OCI-LY1 (cell line): Measurements from ENCODE around the gene SCAPER.

ENCODE experiments used
- H2AFZ ChIP-seq: fragments of 200-600 bp; sonication (generic), shearing (Covaris generic); 2 replicates; pipeline ENCODE4 v1.6.0; 2014; ENCODE audit warnings: antibody characterized with exemption, mild to moderate bottlenecking, low read length
- H3F3A ChIP-seq: fragments of 200-600 bp; sonication (generic), shearing (Covaris generic); 2 replicates; pipeline ENCODE4 v1.6.0; 2014; ENCODE audit warnings: mild to moderate bottlenecking, antibody characterized with exemption, low read length, moderate library complexity; ENCODE audit not compliant: insufficient read depth
- H3K27ac ChIP-seq: fragments of 200-600 bp; sonication (generic); 2 replicates; pipeline ENCODE4 v1.5.1; 2014; ENCODE audit warnings: low read length, mixed run types, mild to moderate bottlenecking, low read depth; ENCODE audit not compliant: poor library complexity, severe bottlenecking
- H3K27me3 ChIP-seq: fragments of 200-600 bp; sonication (generic); 2 replicates; pipeline ENCODE4 v1.6.0; 2014; ENCODE audit warnings: antibody characterized with exemption, mild to moderate bottlenecking, low read length, moderate library complexity; ENCODE audit not compliant: insufficient read depth
- H3K36me3 ChIP-seq: fragments of 200-600 bp; sonication (generic); 2 replicates; pipeline ENCODE4 v1.6.1; 2014; ENCODE audit warnings: mild to moderate bottlenecking, antibody characterized with exemption, low read length, moderate library complexity, mixed read lengths; ENCODE audit not compliant: insufficient read depth
- H3K4me1 ChIP-seq: fragments of 200-600 bp; sonication (generic); 2 replicates; pipeline ENCODE4 v1.5.1; 2014; ENCODE audit warnings: mild to moderate bottlenecking, low read length, moderate library complexity; ENCODE audit not compliant: insufficient read depth, severe bottlenecking
- H3K4me2 ChIP-seq: fragments of 200-600 bp; sonication (generic), shearing (Covaris generic); 2 replicates; pipeline ENCODE4 v1.6.1; 2014; ENCODE audit warnings: low read length
- H3K4me3 ChIP-seq: fragments of 200-600 bp; sonication (generic); 2 replicates; pipeline ENCODE4 v1.5.1; 2014; ENCODE audit warnings: low read length, low read depth, mild to moderate bottlenecking, mixed read lengths; ENCODE audit not compliant: poor library complexity, severe bottlenecking
- H3K79me2 ChIP-seq: fragments of 200-600 bp; shearing (Covaris generic); 2 replicates; pipeline ENCODE4 v1.6.1; 2016; ENCODE audit warnings: mixed run types, low read length, mixed read lengths; ENCODE audit not compliant: insufficient read depth
- H3K9ac ChIP-seq: fragments of 200-600 bp; sonication (generic), shearing (Covaris generic); 2 replicates; pipeline ENCODE4 v1.6.1; 2014; ENCODE audit warnings: mild to moderate bottlenecking, low read length, mixed read lengths
- H3K9me2 ChIP-seq: fragments of 200-600 bp; sonication (generic), shearing (Covaris generic); 2 replicates; pipeline ENCODE4 v1.6.1; 2014; ENCODE audit warnings: low read depth, mild to moderate bottlenecking, low read length, mixed read lengths
- H3K9me3 ChIP-seq: fragments of 200-600 bp; shearing (Covaris generic); 2 replicates; pipeline ENCODE4 v1.6.1; 2014; ENCODE audit warnings: low read length, mixed read lengths
- H4K20me1 ChIP-seq: fragments of 200-600 bp; sonication (generic), shearing (Covaris generic); 2 replicates; pipeline ENCODE4 v1.6.0; 2016; ENCODE audit warnings: mild to moderate bottlenecking, low read length; ENCODE audit not compliant: insufficient read depth
- CTCF ChIP-seq: fragments of 200-600 bp; sonication (generic), shearing (Covaris generic); IDR thresholded peaks from 2 replicates; pipeline ENCODE4 v1.5.1; 2017; ENCODE audit warnings: mild to moderate bottlenecking, antibody characterized with exemption, low read length, moderate library complexity, mixed read lengths
- EZH2 ChIP-seq: fragments of 200-600 bp; sonication (generic), shearing (Covaris generic); IDR thresholded peaks from 2 replicates; pipeline ENCODE4 v1.8.0; 2017; ENCODE audit warnings: borderline replicate concordance, mixed run types, mild to moderate bottlenecking, antibody characterized with exemption, low read length, moderate library complexity, mixed read lengths

SCAPER gene

DNA sequence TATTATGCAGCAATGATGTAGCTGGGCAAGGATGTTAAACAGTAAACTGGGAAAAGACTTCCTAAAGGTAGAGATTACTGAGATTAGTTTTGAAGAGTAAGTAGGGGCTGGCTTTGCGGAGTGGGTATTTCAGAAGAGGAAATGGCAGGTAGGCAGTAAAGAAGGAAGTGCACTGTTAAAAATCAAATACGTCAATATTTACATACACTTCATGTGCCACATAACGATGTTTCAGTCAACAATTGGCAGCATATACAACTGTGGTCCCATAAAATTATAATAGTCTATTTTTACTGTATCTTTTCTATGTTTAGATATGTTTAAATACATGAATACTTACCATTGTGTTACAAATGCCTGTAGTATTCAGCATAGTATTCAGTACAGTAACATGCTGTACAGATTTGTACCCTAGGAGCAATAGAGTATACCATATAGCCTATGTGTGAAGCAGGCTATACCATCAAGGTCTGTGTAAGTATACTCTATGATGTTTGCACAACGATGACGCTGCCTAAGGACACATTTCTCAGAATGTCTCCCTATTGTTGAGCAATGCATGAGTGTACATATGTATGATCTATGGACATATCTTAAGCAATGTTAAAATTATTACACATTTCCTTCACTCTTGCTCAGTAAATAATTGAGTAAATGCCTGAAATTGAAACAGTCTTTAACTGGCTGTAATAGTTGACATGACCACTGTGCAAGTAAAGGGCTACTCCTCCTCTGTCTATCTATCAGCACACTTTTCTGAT lies 371.9 kb downstream of the SCAPER start:
- Histone ChIP-seq H2AFZ (no peak overlapping the region), H3K27ac (no peak overlapping the region), H3K4me1 (no peaks in the 10 kb centered on the region), H4K20me1 (no peaks in the 10 kb centered on the region), H3K4me3 (no peak overlapping the region), H3K27me3 (no peaks in the 10 kb centered on the region), H3K9me2 (no peaks in the 10 kb centered on the region), H3K9ac (no peak overlapping the region), H3K4me2 (no peak overlapping the region), H3K9me3 (no peaks in the 10 kb centered on the region), H3K79me2 (no peaks in the 10 kb centered on the region), H3K36me3 (no peaks in the 10 kb centered on the region), H3F3A (no peaks in the 10 kb centered on the region)
- no peak for TF ChIP-seq EZH2
- TF ChIP-seq CTCF = no peak

DNA sequence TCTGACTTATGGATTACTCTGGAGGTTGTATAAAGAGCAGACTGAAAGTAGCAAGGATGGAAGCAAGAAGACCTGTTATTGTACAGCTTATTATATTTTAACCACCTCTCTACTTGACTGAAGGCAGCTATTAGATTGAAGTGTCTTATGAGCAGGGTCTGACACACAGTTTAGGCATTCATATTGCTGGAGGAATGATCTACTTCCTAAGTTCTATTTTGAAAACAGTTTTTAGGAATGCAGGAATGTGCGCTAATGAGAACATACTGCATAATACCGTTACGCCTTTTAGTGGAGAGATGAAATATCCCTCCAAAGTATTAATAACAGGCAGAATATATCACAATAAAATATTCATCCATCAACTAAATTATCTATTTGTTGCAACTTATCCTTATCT lies 375.2 kb downstream of the SCAPER start:
- Histone ChIP-seq H3K36me3 (no peaks in the 10 kb centered on the region), H3K9me3 (no peaks in the 10 kb centered on the region), H3K4me3 (no peak overlapping the region), H2AFZ (no peak overlapping the region), H3K27ac (no peak overlapping the region), H4K20me1 (no peaks in the 10 kb centered on the region), H3F3A (no peaks in the 10 kb centered on the region), H3K9ac (no peak overlapping the region), H3K27me3 (no peaks in the 10 kb centered on the region), H3K9me2 (no peaks in the 10 kb centered on the region), H3K4me2 (no peak overlapping the region), H3K79me2 (no peaks in the 10 kb centered on the region), H3K4me1 (no peaks in the 10 kb centered on the region)
- TF ChIP-seq EZH2 (no peak), CTCF (no peak)

- H3K9me2 ChIP-seq = no peaks in the 10 kb centered on the region
- no peak overlapping the region for H3K4me3 ChIP-seq
- H3K4me2 ChIP-seq = no peak overlapping the region
- H3K27me3 ChIP-seq = no peaks in the 10 kb centered on the region
- H3K9ac ChIP-seq = no peak overlapping the region
- H3K79me2 ChIP-seq = no peaks in the 10 kb centered on the region
- no peaks in the 10 kb centered on the region for H3F3A ChIP-seq
- no peaks in the 10 kb centered on the region for H3K36me3 ChIP-seq
- no peak overlapping the region for H3K27ac ChIP-seq
- no peaks in the 10 kb centered on the region for H3K4me1 ChIP-seq
- TF ChIP-seq CTCF = no peak
- TF ChIP-seq EZH2 = no peak
- H2AFZ ChIP-seq = no peak overlapping the region
- no peaks in the 10 kb centered on the region for H4K20me1 ChIP-seq
- H3K9me3 ChIP-seq = no peaks in the 10 kb centered on the region
Measured at GRCh38 chr15:76526111-76526510, 379.0 kb downstream of the SCAPER start.
